K562 (cell line): ENCODE measurements around the gene SPNS1. TPM values are rescaled to one million over a fixed set of nuclear protein-coding genes. Genes with fewer than 3 reads are reported as not detected.
A peak's percentile ranks its signal among the peaks of the same experiment; 100 is the strongest.

ENCODE experiments used
- C11orf30 ChIP-seq: fragments of 450-650 bp; IDR thresholded peaks from 2 replicates; pipeline ENCODE4 v1.6.1; 2016; ENCODE audit warnings: low read depth, mild to moderate bottlenecking
- CBFB ChIP-seq: sonication (generic); formaldehyde crosslinking; IDR thresholded peaks from 2 replicates; pipeline ENCODE4 v1.4.0; 2020; ENCODE audit warnings: mild to moderate bottlenecking, missing genetic modification reagents
- CREM ChIP-seq: IDR thresholded peaks from 2 replicates; pipeline ENCODE4 v1.6.1; 2014; ENCODE audit warnings: antibody characterized with exemption, low read depth
- EP300 ChIP-seq: IDR thresholded peaks from 2 replicates; pipeline ENCODE4 v1.6.1; 2012; ENCODE audit warnings: low read length, improper control_type of control experiment
- FOS ChIP-seq: IDR thresholded peaks from 3 replicates; pipeline ENCODE4 v1.6.1; 2011; ENCODE audit not compliant: insufficient read length; ENCODE audit errors: extremely low read depth
- GATAD2A ChIP-seq: fragments of 450-650 bp; IDR thresholded peaks from 2 replicates; pipeline ENCODE4 v1.6.1; 2017
- GTF2A2 ChIP-seq: IDR thresholded peaks from 2 replicates; pipeline ENCODE4 v1.6.1; 2016; ENCODE audit warnings: mild to moderate bottlenecking, missing genetic modification characterization, missing compliant biosample characterization
- NR1H2 ChIP-seq: sonication (generic); formaldehyde crosslinking; IDR thresholded peaks from 2 replicates; pipeline ENCODE4 v1.4.0; 2020; ENCODE audit warnings: mild to moderate bottlenecking, missing genetic modification reagents
- RBM39 ChIP-seq: fragments of 200-400 bp; formaldehyde crosslinking; optimal IDR thresholded peaks from 2 replicates; pipeline ENCODE3; 2018; ENCODE audit warnings: low read depth, low read length
- SMARCA5 ChIP-seq: fragments of 450-650 bp; IDR thresholded peaks from 2 replicates; pipeline ENCODE4 v1.6.1; 2016
- ZFX ChIP-seq: sonication (generic); formaldehyde crosslinking; IDR thresholded peaks from 2 replicates; pipeline ENCODE4 v1.8.0; 2022; ENCODE audit warnings: mild to moderate bottlenecking, missing genetic modification reagents, moderate library complexity
- ZNF140 ChIP-seq: fragments of 250-450 bp; sonication (Bioruptor Pico); IDR thresholded peaks from 2 replicates; pipeline ENCODE4 v1.8.0; 2021; ENCODE audit warnings: moderate library complexity, mild to moderate bottlenecking, inconsistent platforms
- ZNF143 ChIP-seq: sonication (generic); formaldehyde crosslinking; IDR thresholded peaks from 2 replicates; pipeline ENCODE4 v1.9.0; 2022; ENCODE audit warnings: mild to moderate bottlenecking, missing genetic modification reagents
- ZNF695 ChIP-seq: fragments of 450-650 bp; formaldehyde crosslinking; IDR thresholded peaks from 2 replicates; pipeline ENCODE4 v1.4.0; 2020; ENCODE audit warnings: mild to moderate bottlenecking, moderate library complexity
- ZNF79 ChIP-seq: fragments of 250-450 bp; sonication (Bioruptor Pico); IDR thresholded peaks from 2 replicates; pipeline ENCODE4 v1.4.0; 2020; ENCODE audit warnings: low read depth, mild to moderate bottlenecking, moderate library complexity
- polyA plus RNA-seq, 8 experiments: library from polyadenylated mRNA; depleted of rRNA in 4 of 8; stranded (reverse) in 5 of 8; unstranded in 3 of 8; fragments of >200 nt; fragmentation: Nextera tagmentation in 2 of 8; fragmentation: Illumina TruSeq in 1 of 8; extraction: Ambion mirVana in 2 of 8; extraction: Trizol in 1 of 8; gene quantifications; 2 replicates each; pipeline versions ENCODE4 v1.2.1 to v1.2.3, GENCODE V29; 2011 to 2014; ENCODE audit warnings: inconsistent platforms in 1 of 8, missing spikeins in 1 of 8
- total RNA-seq, 7 experiments: library from RNA; depleted of rRNA in 6 of 7; stranded (reverse); fragments of >200 nt in 6 of 7; fragmentation: Illumina TruSeq in 2 of 7; extraction: Trizol in 2 of 7; gene quantifications; 2 replicates each; pipeline versions ENCODE4 v1.2.1 to v1.2.3, GENCODE V29; 2011 to 2021; ENCODE audit warnings: low replicate concordance in 1 of 7
- TF ChIP-seq, protein P1 (sequence below): fragments of 250-450 bp; sonication (Bioruptor Pico); IDR thresholded peaks from 2 replicates; pipeline ENCODE4 v1.8.0; 2022; ENCODE audit warnings: inconsistent platforms, mild to moderate bottlenecking, moderate library complexity, borderline replicate concordance
- TF ChIP-seq, protein P2 (sequence below): fragments of 250-450 bp; sonication (Bioruptor Pico); IDR thresholded peaks from 2 replicates; pipeline ENCODE4 v1.5.0; 2022; ENCODE audit warnings: mild to moderate bottlenecking
- TF ChIP-seq, protein P3 (sequence below): fragments of 450-650 bp; IDR thresholded peaks from 2 replicates; pipeline ENCODE4 v1.7.1; 2018; ENCODE audit warnings: mild to moderate bottlenecking, low read depth; ENCODE audit not compliant: partially characterized antibody
- TF ChIP-seq, protein P4 (sequence below): IDR thresholded peaks from 2 replicates; pipeline ENCODE4 v1.6.1; 2011; ENCODE audit warnings: borderline replicate concordance, low read depth, mild to moderate bottlenecking, moderate library complexity, low read length; ENCODE audit not compliant: insufficient read depth, poor library complexity, severe bottlenecking
- TF ChIP-seq, protein P5 (sequence below): sonication (generic); formaldehyde crosslinking; IDR thresholded peaks from 2 replicates; pipeline ENCODE4 v1.8.0; 2022; ENCODE audit warnings: mild to moderate bottlenecking, missing genetic modification reagents

The SPNS1 gene
- total and polyA plus RNA-seq, 9 of the 15 experiments (the other 6 are each of a cell fraction or from before 2014, with no cell fraction given): 0.58 to 64.9 (median 13.7) TPM

DNA sequence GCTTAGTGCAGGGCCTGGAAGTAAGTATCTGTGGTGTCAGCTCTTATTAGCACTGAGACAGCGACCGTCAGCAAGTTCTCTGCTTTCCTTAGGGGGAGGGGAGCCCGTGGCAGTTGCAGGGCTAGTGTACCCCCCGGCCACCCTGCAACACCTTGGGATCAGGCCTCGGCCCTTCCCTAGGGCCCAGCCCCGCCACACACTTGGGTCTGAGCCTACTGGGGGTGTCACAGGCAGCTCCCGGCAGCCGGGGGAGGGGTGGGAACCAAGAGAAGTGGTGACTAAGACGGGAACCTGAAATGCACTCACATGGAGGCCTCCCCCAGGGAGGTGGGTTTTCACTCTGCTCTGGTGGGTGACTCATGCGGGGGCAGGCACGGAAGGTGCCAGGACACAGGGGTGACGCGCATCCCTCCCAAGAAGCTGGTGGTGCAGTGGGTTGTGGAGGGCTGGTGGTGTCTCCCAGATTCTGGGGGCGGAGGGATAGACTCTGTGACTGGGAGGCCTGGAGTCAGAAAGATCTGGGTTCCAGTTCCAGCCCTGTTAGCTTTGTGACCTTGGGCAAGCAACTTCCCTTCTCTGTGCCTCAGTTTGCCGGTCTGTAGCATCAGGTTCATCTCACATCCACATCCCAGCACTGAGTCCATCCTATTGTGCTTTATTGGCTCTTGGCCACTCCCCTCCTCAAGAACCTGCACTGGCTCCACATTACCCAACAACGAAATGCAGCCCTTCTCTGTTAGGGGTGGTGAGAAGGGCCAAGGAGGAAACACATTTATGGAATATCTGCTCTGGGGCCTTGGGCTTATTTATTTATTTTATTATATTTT, 54.8 kb downstream of the SPNS1 start (continued):
- TF ChIP-seq, protein P1, sequence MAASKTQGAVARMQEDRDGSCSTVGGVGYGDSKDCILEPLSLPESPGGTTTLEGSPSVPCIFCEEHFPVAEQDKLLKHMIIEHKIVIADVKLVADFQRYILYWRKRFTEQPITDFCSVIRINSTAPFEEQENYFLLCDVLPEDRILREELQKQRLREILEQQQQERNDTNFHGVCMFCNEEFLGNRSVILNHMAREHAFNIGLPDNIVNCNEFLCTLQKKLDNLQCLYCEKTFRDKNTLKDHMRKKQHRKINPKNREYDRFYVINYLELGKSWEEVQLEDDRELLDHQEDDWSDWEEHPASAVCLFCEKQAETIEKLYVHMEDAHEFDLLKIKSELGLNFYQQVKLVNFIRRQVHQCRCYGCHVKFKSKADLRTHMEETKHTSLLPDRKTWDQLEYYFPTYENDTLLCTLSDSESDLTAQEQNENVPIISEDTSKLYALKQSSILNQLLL (CRISPR knock-in tag): no peak
- TF ChIP-seq FOS (peak; percentile 64), ZNF143 (no peak), ZNF140 (CRISPR knock-in tag) (no peak), ZFX (peak; percentile 60), CBFB (CRISPR knock-in tag) (no peak), ZNF695 (no peak), RBM39 (no peak), SMARCA5 (peak; percentile 95), EP300 (0 out of 2 replicates have a peak, but pooled peaks have one; percentile 62), ZNF79 (CRISPR knock-in tag) (no peak), GTF2A2 (tag) (no peak), NR1H2 (CRISPR knock-in tag) (no peak), C11orf30 (peak; percentile 63), CREM (peak; percentile 89), GATAD2A (0 out of 2 replicates have a peak, but pooled peaks have one; percentile 70)
- TF ChIP-seq, protein P2, sequence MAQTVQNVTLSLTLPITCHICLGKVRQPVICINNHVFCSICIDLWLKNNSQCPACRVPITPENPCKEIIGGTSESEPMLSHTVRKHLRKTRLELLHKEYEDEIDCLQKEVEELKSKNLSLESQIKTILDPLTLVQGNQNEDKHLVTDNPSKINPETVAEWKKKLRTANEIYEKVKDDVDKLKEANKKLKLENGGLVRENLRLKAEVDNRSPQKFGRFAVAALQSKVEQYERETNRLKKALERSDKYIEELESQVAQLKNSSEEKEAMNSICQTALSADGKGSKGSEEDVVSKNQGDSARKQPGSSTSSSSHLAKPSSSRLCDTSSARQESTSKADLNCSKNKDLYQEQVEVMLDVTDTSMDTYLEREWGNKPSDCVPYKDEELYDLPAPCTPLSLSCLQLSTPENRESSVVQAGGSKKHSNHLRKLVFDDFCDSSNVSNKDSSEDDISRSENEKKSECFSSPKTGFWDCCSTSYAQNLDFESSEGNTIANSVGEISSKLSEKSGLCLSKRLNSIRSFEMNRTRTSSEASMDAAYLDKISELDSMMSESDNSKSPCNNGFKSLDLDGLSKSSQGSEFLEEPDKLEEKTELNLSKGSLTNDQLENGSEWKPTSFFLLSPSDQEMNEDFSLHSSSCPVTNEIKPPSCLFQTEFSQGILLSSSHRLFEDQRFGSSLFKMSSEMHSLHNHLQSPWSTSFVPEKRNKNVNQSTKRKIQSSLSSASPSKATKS: no peak
- TF ChIP-seq, protein P3, sequence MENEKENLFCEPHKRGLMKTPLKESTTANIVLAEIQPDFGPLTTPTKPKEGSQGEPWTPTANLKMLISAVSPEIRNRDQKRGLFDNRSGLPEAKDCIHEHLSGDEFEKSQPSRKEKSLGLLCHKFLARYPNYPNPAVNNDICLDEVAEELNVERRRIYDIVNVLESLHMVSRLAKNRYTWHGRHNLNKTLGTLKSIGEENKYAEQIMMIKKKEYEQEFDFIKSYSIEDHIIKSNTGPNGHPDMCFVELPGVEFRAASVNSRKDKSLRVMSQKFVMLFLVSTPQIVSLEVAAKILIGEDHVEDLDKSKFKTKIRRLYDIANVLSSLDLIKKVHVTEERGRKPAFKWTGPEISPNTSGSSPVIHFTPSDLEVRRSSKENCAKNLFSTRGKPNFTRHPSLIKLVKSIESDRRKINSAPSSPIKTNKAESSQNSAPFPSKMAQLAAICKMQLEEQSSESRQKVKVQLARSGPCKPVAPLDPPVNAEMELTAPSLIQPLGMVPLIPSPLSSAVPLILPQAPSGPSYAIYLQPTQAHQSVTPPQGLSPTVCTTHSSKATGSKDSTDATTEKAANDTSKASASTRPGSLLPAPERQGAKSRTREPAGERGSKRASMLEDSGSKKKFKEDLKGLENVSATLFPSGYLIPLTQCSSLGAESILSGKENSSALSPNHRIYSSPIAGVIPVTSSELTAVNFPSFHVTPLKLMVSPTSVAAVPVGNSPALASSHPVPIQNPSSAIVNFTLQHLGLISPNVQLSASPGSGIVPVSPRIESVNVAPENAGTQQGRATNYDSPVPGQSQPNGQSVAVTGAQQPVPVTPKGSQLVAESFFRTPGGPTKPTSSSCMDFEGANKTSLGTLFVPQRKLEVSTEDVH: no peak
- TF ChIP-seq, protein P4, sequence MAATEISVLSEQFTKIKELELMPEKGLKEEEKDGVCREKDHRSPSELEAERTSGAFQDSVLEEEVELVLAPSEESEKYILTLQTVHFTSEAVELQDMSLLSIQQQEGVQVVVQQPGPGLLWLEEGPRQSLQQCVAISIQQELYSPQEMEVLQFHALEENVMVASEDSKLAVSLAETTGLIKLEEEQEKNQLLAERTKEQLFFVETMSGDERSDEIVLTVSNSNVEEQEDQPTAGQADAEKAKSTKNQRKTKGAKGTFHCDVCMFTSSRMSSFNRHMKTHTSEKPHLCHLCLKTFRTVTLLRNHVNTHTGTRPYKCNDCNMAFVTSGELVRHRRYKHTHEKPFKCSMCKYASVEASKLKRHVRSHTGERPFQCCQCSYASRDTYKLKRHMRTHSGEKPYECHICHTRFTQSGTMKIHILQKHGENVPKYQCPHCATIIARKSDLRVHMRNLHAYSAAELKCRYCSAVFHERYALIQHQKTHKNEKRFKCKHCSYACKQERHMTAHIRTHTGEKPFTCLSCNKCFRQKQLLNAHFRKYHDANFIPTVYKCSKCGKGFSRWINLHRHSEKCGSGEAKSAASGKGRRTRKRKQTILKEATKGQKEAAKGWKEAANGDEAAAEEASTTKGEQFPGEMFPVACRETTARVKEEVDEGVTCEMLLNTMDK: no peak
- TF ChIP-seq, protein P5, sequence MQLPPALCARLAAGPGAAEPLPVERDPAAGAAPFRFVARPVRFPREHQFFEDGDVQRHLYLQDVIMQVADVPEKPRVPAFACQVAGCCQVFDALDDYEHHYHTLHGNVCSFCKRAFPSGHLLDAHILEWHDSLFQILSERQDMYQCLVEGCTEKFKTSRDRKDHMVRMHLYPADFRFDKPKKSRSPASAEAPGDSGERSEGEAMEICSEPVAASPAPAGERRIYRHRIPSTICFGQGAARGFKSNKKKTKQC (CRISPR knock-in tag): 0 out of 2 replicates have a peak, but pooled peaks have one; percentile 29
